IPS-11a (cell line): ENCODE results near the gene FAM219A.
"Not testable (repeated sequence)": the region's sequence is repeated elsewhere in the genome, so short reads cannot be mapped to it uniquely, and the experiment has no call there.

Experiments
- H3K4me3 ChIP-seq: one replicate; pipeline ENCODE4 v1.5.1; 2013; ENCODE audit warnings: low read depth, low read length, control low read depth

Gene FAM219A

GRCh38 chr9:34446951-34447350, 11.4 kb downstream of the FAM219A start:
- no peak overlapping the region for H3K4me3 ChIP-seq

DNA sequence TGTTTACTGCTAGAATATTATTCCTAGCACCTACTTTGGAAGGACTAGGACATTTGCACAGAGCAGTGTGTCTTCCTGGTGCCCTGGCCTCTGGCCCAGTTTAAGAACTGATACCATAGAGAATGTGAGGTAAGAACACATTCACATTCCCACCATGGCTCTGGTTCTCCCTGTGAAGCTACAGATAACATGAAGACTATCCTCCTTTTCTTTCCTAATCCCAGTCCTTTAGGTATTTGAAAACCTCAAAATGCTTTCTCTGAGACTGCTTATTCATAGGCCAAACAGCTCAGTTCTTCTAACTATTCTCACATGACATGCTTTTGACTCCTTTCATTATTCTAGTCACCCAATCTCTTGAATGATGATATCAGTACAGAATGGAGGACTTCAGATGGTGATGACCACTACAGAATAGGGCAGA, 11.9 kb downstream of the FAM219A start:
- H3K4me3 ChIP-seq = no peak overlapping the region

- no peak overlapping the region for H3K4me3 ChIP-seq
Measured at GRCh38 chr9:34443976-34444375, 14.4 kb downstream of the FAM219A start.

- no peak overlapping the region for H3K4me3 ChIP-seq
Measured at GRCh38 chr9:34443533-34443932, 14.8 kb downstream of the FAM219A start.

- H3K4me3 ChIP-seq = no peak overlapping the region
Measured at GRCh38 chr9:34442770-34443169, 15.6 kb downstream of the FAM219A start.

- H3K4me3 ChIP-seq = no peak overlapping the region
Measured at GRCh38 chr9:34440017-34440416, 18.4 kb downstream of the FAM219A start.

- H3K4me3 ChIP-seq = not testable (repeated sequence)
Measured at GRCh38 chr9:34438465-34438864, 19.9 kb downstream of the FAM219A start.

GRCh38 chr9:34437926-34438307, 20.5 kb downstream of the FAM219A start:
- H3K4me3 ChIP-seq = not testable (repeated sequence)

DNA sequence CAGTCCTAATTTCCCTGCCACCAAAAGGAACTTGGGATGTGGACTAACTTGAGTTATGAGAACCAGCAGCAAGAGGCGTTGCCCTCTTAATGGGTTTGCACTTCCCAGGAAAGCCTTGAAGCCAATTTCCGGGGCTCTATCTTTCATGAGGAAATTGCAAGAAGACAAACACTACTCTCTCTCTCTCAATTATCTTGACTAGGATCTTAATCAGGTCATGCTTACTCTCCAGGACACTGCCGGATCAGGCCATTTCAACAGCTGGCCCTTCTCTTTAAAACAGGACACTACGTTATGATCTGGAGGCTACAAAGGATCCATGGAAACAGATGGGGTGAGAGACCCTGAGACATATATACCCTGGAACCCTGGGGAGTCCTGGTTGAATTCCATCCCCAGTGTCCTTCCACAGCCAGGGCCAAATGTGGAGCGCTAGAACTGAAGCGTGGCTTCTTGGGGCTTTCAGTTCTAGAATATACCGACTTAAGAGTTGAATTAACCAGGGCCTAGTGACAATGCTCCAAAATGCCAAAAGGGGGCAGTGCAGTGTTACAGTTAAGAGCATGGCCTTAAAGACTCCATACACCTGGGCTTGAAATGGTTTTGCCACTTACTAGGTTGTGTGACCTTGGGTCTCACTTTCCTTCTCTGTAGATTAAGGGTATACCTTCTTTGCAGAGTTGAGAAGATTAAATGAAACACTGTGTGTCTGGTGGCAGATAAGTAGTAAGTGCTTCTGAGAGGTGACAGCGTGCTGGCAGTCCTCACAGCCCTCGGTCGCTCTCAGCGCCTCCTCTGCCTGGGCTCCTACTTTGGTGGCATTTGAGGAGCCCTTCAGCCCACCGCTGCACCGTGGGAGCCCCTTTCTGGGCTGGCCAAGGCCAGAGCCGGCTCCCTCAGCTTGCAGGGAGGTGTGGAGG, 21.1 kb downstream of the FAM219A start:
- no peak overlapping the region for H3K4me3 ChIP-seq

GRCh38 chr9:34431667-34432066, 26.7 kb downstream of the FAM219A start:
- H3K4me3 ChIP-seq = no peak overlapping the region

DNA sequence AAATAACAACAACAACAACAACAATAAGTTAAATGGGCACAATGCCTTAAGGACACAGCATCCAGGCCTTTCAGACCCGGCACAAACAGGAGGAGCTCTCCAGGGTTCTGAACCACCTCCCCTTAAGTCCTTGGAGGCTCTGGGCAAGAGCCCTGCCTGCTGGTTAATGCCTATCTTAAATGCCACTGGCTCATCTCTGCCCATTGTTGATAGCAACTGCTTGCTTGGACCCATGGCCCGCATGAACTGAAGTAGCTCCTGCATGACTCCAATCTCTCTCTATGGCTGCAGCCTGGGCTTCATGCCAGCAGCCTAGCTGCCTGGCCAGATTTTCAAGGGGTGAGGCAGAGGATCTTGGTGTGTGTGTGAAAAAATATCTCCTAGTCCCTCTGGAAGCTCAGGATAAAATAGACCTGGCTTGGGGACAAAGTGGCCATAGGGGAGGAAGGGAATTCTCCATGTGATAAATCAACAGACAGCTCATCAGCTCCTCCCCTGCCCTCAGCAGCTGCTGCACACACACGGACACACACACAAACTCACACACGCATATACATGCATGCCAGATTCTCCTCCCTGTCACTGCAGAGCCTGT, 27.4 kb downstream of the FAM219A start:
- no peak overlapping the region for H3K4me3 ChIP-seq

GRCh38 chr9:34428325-34428958, 29.9 kb downstream of the FAM219A start:
- no peak overlapping the region for H3K4me3 ChIP-seq

GRCh38 chr9:34426347-34427074, 31.9 kb downstream of the FAM219A start:
- no peak overlapping the region for H3K4me3 ChIP-seq

DNA sequence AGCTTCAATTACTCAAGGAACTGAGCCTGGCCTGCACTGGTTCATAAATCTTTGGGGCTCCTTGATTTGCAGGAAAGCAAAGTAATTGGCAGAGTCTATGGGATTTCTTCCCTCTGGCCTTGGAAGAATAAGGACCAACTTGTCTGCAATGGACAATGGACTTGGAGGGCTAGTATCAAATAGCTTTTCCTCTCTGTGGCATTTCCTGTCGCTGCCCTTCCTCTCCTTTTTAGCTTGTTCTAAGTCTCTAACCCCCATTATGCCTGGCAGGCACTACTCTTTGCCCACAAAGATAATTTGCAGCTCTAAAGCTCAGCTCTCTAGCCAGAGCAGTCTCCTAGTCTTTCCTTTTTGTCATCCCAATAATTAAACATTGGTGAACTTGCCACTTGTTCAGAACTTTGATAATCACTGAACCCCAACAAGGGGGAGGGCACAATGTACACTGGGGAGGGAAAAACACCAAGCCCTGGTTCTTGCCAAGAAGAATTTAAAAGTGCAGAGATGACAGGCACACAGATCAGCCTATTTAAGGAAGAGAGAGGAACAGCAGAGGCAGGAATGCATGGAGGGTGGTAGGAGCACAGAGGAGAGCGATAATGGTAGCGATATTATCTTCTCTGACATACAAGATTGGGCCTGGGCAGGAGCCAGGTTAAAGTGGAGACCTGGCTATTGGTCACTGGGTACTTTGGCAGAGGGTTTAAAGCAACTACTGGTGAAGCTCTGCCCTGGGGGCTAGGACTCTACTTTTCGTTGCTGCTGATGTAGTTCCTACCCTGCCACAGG, 38.5 kb downstream of the FAM219A start:
- no peak overlapping the region for H3K4me3 ChIP-seq

- no peak overlapping the region for H3K4me3 ChIP-seq
Measured at GRCh38 chr9:34417734-34418133, 40.6 kb downstream of the FAM219A start.

DNA sequence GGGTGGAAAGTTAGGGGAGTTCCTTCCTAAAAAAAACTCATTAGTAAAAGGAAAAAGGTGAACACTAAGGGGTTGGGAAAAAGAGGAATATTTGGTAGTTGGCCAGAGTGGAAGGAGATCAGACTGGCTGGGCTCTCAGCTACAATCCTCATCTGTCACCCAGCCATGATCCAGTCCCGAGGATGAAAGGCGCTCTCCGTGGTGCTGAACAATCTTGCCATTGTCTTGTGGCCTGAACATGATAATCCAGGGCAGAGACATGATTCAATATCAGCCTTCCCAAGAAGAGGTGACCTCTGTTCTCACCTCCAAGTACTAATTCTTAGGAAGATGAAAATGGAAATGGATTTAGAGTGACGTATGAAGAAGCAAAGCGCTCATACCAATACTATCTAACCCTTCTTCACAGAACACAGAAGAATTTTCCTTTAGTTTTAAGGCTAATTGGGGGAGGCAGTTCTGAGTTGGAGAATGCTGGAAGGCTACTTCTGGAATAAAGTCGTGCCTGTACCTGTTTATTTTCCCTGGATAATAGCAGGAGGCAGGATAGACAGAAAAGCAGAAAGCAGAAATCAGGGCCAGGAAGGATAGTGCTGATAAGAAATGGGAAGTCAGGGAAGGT, 45.0 kb downstream of the FAM219A start:
- no peak overlapping the region for H3K4me3 ChIP-seq

DNA sequence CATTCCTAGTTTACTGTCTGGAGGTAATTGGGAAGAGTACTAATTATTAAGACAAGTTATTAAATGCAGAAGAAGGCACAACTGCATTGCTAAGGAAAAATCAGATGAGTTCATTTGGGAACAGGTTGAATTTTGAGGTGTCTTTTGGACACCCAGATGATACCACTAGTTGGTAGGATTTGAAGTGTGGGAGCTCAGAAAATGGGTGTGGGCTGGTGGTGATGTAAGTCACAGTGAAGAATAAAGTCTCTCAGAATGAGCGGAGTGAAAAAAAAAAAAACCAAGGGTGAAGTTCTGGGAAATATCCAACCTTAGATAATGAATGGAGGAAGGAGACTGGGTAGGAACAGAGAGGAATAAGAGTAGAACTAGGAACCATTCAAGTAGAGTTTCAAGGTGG, 46.0 kb downstream of the FAM219A start:
- H3K4me3 ChIP-seq = no peak overlapping the region

GRCh38 chr9:34409154-34409553, 49.2 kb downstream of the FAM219A start:
- H3K4me3 ChIP-seq = no peak overlapping the region

DNA sequence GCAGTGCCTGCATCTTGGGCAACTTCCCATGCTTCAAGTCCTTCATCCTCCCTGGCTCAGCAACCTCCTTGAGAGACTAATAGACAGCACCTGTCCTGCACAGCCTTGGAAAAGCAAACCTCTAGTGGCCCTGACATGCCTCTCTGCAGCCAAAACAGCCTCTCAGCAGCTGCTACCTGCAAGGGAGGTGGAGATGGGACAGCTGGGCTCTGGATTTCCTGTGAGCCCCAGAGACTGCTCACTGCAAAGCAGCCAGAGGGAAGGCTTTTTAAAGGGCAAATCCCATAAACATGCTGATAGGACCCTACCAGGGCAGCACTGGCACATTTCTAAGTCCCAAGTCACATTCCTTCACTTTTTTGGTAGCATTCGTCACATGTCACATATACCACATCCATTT, 50.2 kb downstream of the FAM219A start:
- H3K4me3 ChIP-seq = no peak overlapping the region

DNA sequence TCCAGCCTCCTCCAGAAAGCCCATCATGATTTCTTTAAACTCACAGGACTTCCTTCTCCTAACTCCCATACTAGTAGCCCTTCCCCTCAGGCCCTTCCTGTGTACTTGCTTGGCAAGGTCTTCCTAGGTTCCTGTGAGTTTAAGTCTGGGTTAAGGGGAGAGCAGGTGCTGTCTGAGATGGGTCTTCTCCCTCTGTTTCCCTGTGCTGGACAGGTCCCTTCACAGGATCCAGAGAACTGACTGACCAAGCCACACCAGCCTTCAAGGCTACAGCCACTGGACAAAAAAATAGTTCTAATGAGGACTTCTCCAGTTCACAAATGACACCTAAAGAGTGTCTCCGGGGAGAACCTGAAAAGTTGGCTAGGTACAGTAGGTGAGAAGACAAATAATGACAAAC, 52.2 kb downstream of the FAM219A start:
- H3K4me3 ChIP-seq = no peak overlapping the region
